B cell (primary cell): ENCODE results near the gene GRB10. TPM values are rescaled to one million over a fixed set of nuclear protein-coding genes. Genes with fewer than 3 reads are reported as not detected.

ENCODE experiments used
- ATAC-seq: fragments of 200-7000 bp; cut with Tn5 transposase; one replicate; pipeline ENCODE4 v1.10.0; 2021; ENCODE audit warnings: low read depth, mild to moderate bottlenecking, moderate number of reproducible peaks, moderate library complexity
- CTCF ChIA-PET: fragments of 350-600 bp; sonication (Branson Sonifier 250); formaldehyde crosslinking; loops from one replicate; lab custom pipeline; 2021; ENCODE audit warnings: antibody characterized with exemption, inconsistent platforms; lab: Charles Lee
- POLR2A ChIA-PET: fragments of 350-600 bp; sonication (Branson Sonifier 250); formaldehyde crosslinking; loops from one replicate; lab custom pipeline; 2021; ENCODE audit warnings: antibody characterized with exemption; lab: Charles Lee
- DNase-seq: peaks from one replicate; pipeline ENCODE4 v3.0.0; 2013
- H2AFZ ChIP-seq: 2 replicates; pipeline ENCODE4 v1.6.1; 2012; ENCODE audit warnings: mild to moderate bottlenecking, low read depth, low read length; ENCODE audit not compliant: insufficient read depth, poor library complexity, severe bottlenecking
- H3K27ac ChIP-seq, 2 donors: 1 replicate in 1 of 2; 2 replicates in 1 of 2; pipeline ENCODE4 v1.5.1; 2012 to 2013; ENCODE audit warnings: low read length in 2 of 2, mild to moderate bottlenecking in 2 of 2, moderate library complexity in 1 of 2
- H3K27me3 ChIP-seq, 4 experiments: fragments of 200-600 bp in 1 of 4; sonication (generic) in 1 of 4; replicated peaks in 1 of 4; 1 replicate in 2 of 4; 2 replicates in 2 of 4; pipeline versions ENCODE4 v1.6.1 to v1.7.0; 2013 to 2016; ENCODE audit warnings: low read length in 3 of 4, mild to moderate bottlenecking in 2 of 4, mixed read lengths in 1 of 4, moderate library complexity in 1 of 4; ENCODE audit not compliant: insufficient read depth in 4 of 4, control insufficient read depth in 3 of 4; ENCODE audit errors: control extremely low read depth in 1 of 4
- H3K36me3 ChIP-seq, 2 experiments: replicated peaks in 1 of 2; 1 replicate in 1 of 2; 2 replicates in 1 of 2; pipeline versions ENCODE4 v1.6.1 to v1.7.1; 2013; ENCODE audit warnings: low read length in 1 of 2; ENCODE audit not compliant: insufficient read depth in 2 of 2, control insufficient read depth in 1 of 2; ENCODE audit errors: control extremely low read depth in 1 of 2, extremely low read depth in 1 of 2
- H3K4me1 ChIP-seq, 2 donors: fragments of 200-600 bp in 1 of 2; sonication (generic) in 1 of 2; 1 replicate in 1 of 2; 2 replicates in 1 of 2; pipeline versions ENCODE4 v1.5.1 to v1.6.1; 2013 to 2017; ENCODE audit warnings: low read length in 2 of 2; ENCODE audit not compliant: control insufficient read depth in 2 of 2, insufficient read depth in 2 of 2
- H3K4me2 ChIP-seq: replicated peaks from 2 replicates; pipeline ENCODE3; 2012; ENCODE audit warnings: mild to moderate bottlenecking, low read depth, low read length; ENCODE audit not compliant: poor library complexity, severe bottlenecking
- H3K4me3 ChIP-seq, 5 experiments: fragments of 200-600 bp in 1 of 5; sonication (generic) in 1 of 5; 1 replicate in 3 of 5; 2 replicates in 2 of 5; pipeline versions ENCODE4 v1.5.1 to v1.7.0; 2011 to 2016; ENCODE audit warnings: low read length in 4 of 5, mild to moderate bottlenecking in 4 of 5, low read depth in 2 of 5, control low read depth in 1 of 5, moderate library complexity in 1 of 5; ENCODE audit not compliant: insufficient read depth in 1 of 5; ENCODE audit errors: control extremely low read depth in 1 of 5, extremely low read depth in 1 of 5
- H3K79me2 ChIP-seq: fragments of 200-600 bp; sonication (generic); one replicate; pipeline ENCODE4 v1.6.0; 2016; ENCODE audit warnings: low read length; ENCODE audit not compliant: control insufficient read depth, insufficient read depth
- H3K9ac ChIP-seq: fragments of 200-600 bp; sonication (generic); 2 replicates; pipeline ENCODE4 v1.6.1; 2017; ENCODE audit warnings: mild to moderate bottlenecking, low read length, moderate library complexity
- H3K9me3 ChIP-seq, 3 donors: one replicate each; pipeline versions ENCODE4 v1.6.1 to v1.7.1; 2013; ENCODE audit warnings: low read length in 2 of 3; ENCODE audit not compliant: control insufficient read depth in 2 of 3, insufficient read depth in 1 of 3; ENCODE audit errors: control extremely low read depth in 1 of 3
- H4K20me1 ChIP-seq: 2 replicates; pipeline ENCODE4 v1.6.0; 2012; ENCODE audit warnings: mild to moderate bottlenecking, low read length; ENCODE audit not compliant: insufficient read depth, control insufficient read depth, poor library complexity, severe bottlenecking
- H3K27ac Mint-ChIP-seq: one replicate; pipeline ENCODE4 v1.8.0; 2021; ENCODE audit warnings: mixed read lengths
- H3K27me3 Mint-ChIP-seq: one replicate; pipeline ENCODE4 v1.8.0; 2021; ENCODE audit warnings: mixed read lengths
- H3K4me1 Mint-ChIP-seq: one replicate; pipeline ENCODE4 v1.8.0; 2021; ENCODE audit warnings: mixed read lengths
- H3K4me3 Mint-ChIP-seq: one replicate; pipeline ENCODE4 v1.8.0; 2021; ENCODE audit warnings: mixed read lengths
- H3K9me3 Mint-ChIP-seq: one replicate; pipeline ENCODE4 v1.8.0; 2022; ENCODE audit warnings: mixed read lengths; ENCODE audit not compliant: insufficient read depth
- EZH2 ChIP-seq: IDR thresholded peaks from 2 replicates; pipeline ENCODE4 v1.6.1; 2012; ENCODE audit warnings: borderline replicate concordance, low read depth, mild to moderate bottlenecking, moderate library complexity, low read length; ENCODE audit not compliant: insufficient read depth, poor library complexity, severe bottlenecking
- WGBS: methylation state at CpG from one replicate; pipeline ENCODE4 v1.1.5; 2013; ENCODE audit warnings: missing lambda C conversion rate; ENCODE audit not compliant: insufficient coverage; 5-methylcytosine and 5-hydroxymethylcytosine counted together
- intact Hi-C: fragments of 100-400 bp; cut with micrococcal nuclease; formaldehyde crosslinking; loops from one replicate; pipeline ENCODE4 v1.10.0; 2022
- polyA plus RNA-seq: library from polyadenylated mRNA; depleted of rRNA; stranded (reverse); fragments of >200 nt; gene quantifications from 2 replicates; pipeline ENCODE4 v1.2.3, GENCODE V29; 2012
- total RNA-seq, 2 donors: library from RNA; stranded (reverse); fragments of 120-200 nt in 1 of 2; gene quantifications; 1 replicate in 1 of 2; 2 replicates in 1 of 2; pipeline versions ENCODE4 v1.2.3 to v1.2.4, GENCODE V29; 2013 to 2022
- TF ChIP-seq, protein P1 (sequence below): fragments of 200-600 bp; IDR thresholded peaks from one replicate; pipeline ENCODE4 v1.8.0; 2022; ENCODE audit warnings: antibody characterized with exemption, mild to moderate bottlenecking

Gene GRB10
- total and polyA plus RNA-seq, 2 donors (not counting 1 experiment from before 2014, with no cell fraction given): 0.04 TPM; not detected in 1

- Histone ChIP-seq H4K20me1 (no peaks in the 10 kb centered on the region), H3K9me3 (no peaks in the 10 kb centered on the region), H3K9ac (no peak overlapping the region), H3K27me3 (peaks cover 0 to 2% (median 0%) of the 10 kb centered on the region in 4 experiments), H2AFZ (no peak overlapping the region), H3K4me1 (no peaks in the 10 kb centered on the region), H3K4me3 (no peak overlapping the region), H3K79me2 (no peaks in the 10 kb centered on the region), H3K4me2 (no peak overlapping the region), H3K36me3 (no peaks in the 10 kb centered on the region), H3K27ac (no peak overlapping the region)
- DNase-seq: no peak
- intact Hi-C loops: no loop called here
- no peak for ATAC-seq
- TF ChIP-seq EZH2: no peak
- TF ChIP-seq, protein P1, sequence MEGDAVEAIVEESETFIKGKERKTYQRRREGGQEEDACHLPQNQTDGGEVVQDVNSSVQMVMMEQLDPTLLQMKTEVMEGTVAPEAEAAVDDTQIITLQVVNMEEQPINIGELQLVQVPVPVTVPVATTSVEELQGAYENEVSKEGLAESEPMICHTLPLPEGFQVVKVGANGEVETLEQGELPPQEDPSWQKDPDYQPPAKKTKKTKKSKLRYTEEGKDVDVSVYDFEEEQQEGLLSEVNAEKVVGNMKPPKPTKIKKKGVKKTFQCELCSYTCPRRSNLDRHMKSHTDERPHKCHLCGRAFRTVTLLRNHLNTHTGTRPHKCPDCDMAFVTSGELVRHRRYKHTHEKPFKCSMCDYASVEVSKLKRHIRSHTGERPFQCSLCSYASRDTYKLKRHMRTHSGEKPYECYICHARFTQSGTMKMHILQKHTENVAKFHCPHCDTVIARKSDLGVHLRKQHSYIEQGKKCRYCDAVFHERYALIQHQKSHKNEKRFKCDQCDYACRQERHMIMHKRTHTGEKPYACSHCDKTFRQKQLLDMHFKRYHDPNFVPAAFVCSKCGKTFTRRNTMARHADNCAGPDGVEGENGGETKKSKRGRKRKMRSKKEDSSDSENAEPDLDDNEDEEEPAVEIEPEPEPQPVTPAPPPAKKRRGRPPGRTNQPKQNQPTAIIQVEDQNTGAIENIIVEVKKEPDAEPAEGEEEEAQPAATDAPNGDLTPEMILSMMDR: no peak
- H3K9me3 Mint-ChIP-seq: no peaks in the 10 kb centered on the region
- H3K27ac Mint-ChIP-seq: no peak overlapping the region
- CTCF ChIA-PET: no interaction called here
- H3K4me1 Mint-ChIP-seq: no peaks in the 10 kb centered on the region
- WGBS: 85% methylated on average over 10 of the region's 11 CpGs
- no peak overlapping the region for H3K4me3 Mint-ChIP-seq
- POLR2A ChIA-PET: no interaction called here
- peaks cover 17% of the 10 kb centered on the region for H3K27me3 Mint-ChIP-seq
Measured at GRCh38 chr7:50690541-50691011, 92.1 kb downstream of the GRB10 start.

- ATAC-seq (no peak), DNase-seq (no peak)
- TF ChIP-seq, protein P1: no peak
- no peak for TF ChIP-seq EZH2
- Histone ChIP-seq H3K79me2 (no peaks in the 10 kb centered on the region), H3K4me3 (no peak overlapping the region), H3K9ac (no peak overlapping the region), H3K36me3 (no peaks in the 10 kb centered on the region), H3K27ac (no peak overlapping the region), H2AFZ (no peak overlapping the region), H4K20me1 (no peaks in the 10 kb centered on the region), H3K4me1 (no peaks in the 10 kb centered on the region), H3K4me2 (no peak overlapping the region), H3K27me3 (peaks cover 0 to 2% (median 0%) of the 10 kb centered on the region in 4 experiments), H3K9me3 (no peaks in the 10 kb centered on the region)
- Mint-ChIP-seq H3K4me1 (no peaks in the 10 kb centered on the region), H3K4me3 (no peak overlapping the region), H3K27ac (no peak overlapping the region), H3K9me3 (no peaks in the 10 kb centered on the region), H3K27me3 (peaks cover 29% of the 10 kb centered on the region)
- CTCF ChIA-PET: no interaction called here
- no CpG with 5 or more reads among the region's 2 CpGs for WGBS
- POLR2A ChIA-PET: no interaction called here
- intact Hi-C loops: no loop called here
Measured at GRCh38 chr7:50688226-50688590, 94.5 kb downstream of the GRB10 start.
